HG03575 (cell line): ENCODE results near the gene SFT2D1.

Experiments
- ATAC-seq: cut with Tn5 transposase; IDR thresholded peaks from one replicate; pipeline ENCODE4 v1.9.1; 2021; ENCODE audit not compliant: unreplicated experiment, insufficient number of reproducible peaks, low FRiP score; ENCODE audit errors: extremely low read depth

The SFT2D1 gene

DNA sequence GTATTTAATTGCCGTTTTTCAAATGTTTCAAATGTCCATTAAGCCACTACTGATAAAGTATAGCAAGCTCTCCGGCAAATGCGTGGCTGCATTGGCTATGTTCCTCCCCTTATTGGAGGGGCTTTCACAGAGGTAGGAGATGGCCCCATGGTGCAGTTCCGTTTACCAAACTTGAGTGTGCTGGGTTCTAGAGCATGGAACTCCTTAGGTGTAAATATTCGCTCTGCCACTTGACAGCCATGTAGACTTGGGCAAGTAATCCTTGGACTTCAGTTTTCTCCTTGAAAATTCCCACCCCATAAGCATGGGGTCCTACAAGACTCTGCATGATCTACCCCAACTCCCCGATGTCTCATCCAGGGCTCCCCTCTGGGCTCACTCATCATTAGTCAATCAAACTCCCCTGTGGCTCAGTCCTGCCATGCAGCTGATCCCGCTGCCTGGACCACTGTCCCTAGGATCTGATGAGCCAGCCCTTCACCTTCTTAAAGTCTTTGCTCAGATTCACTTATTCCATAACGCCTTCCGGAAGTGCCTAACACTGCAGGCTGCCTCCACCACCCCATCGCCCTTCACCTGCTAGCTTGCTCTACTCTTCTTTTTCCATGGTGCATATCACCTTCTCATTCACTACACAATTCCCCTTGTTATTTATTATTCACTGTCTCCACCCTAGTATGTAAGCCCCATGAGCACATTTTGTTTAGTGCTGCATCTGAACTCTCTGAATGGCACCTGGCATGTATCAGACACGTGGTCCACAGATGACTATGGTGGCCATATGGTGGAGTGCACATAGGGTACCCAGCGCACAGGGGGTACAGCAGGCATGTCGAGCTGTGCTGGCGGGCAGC, 52.9 kb downstream of the SFT2D1 start:
- ATAC-seq = no peak

DNA sequence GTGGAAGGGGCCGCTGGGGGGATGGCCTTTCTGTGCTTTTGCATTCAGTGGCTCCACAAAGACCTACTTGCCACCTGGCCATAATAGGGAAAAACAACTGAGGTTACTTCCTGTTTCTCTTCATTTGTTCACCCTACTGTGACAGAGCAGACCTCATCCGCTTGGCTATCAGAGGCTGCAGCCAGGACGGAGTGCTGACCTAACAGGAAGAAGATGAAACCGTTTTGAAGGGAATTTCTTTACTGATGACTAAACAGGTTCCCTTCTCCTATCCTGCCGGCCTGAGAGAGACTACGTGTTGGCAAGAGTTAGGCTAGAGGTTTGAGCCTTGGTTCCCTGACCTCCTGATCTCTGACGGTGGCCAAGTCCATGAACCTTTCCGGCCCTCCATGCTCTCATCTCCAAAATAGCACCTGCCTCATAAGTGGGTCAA, 55.5 kb downstream of the SFT2D1 start:
- ATAC-seq = peak; percentile 95

DNA sequence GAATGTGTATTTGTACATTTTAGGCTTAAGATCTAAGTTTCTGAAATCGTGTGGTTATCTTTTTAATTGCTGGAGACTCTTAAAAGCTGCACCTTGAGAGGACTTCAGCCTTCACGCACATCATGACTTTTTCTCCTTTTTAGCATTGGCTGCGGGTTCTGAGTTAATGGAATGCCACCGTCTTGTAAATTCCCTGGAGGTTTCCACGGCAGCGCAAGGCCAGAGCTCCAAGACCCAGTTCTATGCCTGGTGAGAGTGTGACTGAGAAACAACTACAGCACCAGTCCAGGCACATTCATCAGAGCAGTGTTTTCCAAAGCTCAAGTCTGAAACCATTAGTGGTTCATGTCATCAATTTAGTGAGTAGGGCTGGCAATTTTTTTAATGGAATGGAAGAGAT, 57.1 kb downstream of the SFT2D1 start:
- ATAC-seq = no peak

DNA sequence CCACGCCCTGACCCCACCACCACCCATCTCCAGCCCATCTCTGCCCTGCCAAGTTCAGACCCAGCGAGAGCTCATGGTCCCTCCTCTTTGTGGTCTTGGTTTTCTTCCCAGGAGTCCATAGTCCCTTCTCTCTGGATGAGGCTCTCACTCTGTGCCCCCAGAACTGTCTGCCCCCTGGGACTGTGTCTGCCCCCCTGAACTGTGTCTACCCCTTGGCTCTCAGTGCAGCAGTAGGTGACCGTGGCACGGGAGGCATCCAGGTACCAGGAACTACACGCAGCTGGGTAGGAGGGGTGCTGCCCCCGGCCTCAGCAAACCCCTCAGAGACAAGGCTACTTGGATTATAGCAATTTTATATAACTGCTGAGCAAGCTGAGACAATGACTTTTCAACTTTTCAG, 57.7 kb downstream of the SFT2D1 start:
- no peak for ATAC-seq

DNA sequence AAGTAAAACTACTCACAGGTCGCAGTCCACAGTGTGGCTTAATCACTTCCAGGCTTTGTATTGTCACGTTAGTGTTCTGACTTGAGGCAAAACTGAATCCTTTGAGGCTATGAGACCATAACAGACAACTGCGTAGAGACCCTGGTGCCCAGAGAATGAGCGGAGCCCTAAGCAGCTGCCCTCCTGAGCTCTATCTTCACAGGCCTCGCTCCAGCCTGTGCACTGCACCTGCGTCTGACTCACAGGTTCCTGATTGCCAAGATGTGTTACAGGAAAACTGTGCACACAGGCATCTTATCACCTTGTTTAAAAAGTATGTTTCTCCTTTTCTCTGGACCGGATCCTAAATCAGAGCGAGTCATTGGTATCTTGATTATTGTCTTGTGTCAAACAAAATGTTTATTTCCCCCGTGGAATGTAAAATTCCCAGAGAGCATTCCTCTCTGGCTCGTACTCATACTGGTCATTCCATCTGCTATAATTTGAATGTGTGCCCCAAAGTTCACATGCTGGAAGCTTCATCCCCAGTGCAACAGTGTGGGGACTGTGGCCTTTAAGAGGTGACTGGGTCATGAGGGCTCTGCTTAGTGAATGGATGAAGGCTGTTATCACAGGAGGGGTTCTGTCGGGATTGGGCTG, 59.8 kb downstream of the SFT2D1 start:
- no peak for ATAC-seq

DNA sequence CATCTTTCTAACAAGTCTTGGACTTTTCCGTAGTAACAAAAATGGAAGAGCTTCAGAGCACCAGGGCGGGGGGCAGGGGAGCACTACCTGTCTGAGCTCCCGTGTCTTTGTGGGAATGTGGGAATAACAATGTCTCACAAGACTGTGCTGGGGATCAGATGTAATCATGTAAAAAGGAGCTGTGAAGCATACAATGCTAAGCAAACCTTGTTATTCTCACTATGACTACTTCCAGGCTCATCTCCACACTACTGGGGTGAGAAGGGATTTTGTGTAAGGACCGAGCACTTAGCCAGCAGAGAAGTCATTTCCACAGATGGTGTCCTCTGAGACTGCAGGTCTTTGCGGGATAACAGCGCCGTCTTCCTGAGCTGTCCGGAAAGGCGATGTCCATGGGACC, 61.2 kb downstream of the SFT2D1 start:
- no peak for ATAC-seq

DNA sequence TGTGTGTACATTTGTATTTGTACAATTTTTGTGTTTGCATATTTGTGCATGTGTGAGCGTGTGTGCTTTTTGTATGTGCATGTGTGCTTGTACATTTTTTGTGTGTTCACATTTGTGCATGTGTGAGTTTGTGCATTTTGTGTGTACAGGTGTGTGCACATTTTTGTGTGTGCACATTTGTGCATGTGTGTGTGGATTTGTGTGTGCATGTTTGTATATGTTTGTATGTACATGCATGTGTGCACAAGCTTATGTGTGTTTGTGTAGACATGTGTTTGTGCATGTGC, 63.0 kb downstream of the SFT2D1 start:
- no peak for ATAC-seq

DNA sequence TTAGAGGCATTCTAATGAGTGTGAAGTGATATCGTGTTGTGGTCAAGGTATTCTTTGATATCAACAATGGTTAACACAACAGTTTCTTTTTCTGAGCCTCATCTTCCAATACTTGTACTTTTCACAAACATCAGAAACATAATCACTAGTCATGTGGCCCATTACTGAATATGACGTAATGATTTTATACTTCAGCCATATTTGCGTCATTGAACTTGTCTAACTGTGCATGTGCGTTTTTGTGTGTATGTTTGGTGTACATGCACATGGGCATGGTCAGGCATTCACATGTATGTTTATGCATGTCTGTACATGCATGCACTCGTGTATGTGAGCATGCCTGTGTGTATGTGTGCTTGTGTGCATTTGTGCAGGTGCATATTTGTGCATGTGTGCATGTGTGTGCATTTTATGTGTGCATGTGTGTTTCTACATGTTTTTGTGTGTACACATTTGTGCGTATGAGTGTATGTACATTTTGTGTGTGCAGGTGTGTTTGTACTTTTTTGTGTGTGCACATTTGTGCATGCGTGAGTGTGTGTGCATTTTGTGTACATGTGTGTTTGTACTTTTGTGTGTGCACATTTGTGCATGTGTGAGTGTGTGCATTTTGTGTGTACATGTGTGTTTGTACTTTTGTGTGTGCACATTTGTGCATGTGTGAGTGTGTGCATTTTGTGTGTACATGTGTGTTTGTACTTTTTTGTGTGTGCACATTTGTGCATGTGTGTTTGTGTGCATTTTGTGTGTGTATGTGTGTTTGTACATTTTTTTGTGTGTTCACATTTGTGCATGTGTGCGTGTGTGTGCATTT, 63.6 kb downstream of the SFT2D1 start:
- no peak for ATAC-seq

DNA sequence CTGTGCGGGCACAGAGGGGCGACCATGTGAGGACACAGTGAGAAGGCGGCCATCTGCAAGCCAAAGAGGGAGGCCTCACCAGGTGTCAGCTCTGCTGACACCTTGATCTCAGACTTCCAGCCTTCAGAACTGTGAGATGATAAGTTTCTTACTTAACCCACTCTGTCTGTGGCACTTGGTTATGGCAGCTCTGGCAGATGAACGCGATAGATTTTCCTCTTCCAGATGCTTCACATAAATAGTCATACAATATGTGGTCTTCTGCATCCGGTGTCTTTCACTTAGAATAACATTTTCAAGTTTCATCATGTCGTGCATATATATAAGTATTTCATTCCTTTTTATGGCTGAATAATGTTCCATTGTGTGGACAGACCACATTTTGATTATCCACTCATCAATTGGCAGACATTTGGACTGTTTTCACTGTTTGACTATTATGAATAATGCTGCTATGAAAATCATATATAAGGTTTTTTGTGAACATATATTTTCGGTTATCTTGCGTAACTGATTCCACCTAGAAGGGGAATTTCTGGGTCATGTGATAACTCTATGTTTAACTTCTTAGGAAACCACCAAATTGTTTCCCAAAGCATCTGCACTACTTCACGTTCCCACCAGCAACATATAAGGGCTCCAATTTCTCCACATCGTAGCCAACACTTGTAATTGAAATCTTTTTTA, 64.3 kb downstream of the SFT2D1 start:
- no peak for ATAC-seq

DNA sequence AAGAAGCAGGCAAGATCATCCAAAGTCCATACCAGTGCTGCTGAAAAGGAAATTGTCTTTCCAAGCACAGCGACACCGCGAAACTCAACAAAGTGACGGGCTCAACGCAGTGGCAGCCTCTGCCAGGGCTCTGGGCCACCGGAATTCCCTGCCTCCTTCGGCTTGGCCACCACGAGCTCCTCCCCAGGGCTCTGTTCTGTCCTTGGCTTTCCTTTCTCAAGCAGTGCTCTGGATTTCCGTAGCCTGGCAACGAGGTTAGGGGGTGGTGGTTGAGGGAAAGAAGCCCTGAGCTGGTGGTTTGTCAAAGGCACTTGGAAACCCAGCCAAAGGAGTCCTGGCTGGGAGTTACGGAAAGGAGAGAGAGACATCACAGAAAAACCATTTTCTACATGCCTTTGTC, 65.3 kb downstream of the SFT2D1 start:
- ATAC-seq = no peak

DNA sequence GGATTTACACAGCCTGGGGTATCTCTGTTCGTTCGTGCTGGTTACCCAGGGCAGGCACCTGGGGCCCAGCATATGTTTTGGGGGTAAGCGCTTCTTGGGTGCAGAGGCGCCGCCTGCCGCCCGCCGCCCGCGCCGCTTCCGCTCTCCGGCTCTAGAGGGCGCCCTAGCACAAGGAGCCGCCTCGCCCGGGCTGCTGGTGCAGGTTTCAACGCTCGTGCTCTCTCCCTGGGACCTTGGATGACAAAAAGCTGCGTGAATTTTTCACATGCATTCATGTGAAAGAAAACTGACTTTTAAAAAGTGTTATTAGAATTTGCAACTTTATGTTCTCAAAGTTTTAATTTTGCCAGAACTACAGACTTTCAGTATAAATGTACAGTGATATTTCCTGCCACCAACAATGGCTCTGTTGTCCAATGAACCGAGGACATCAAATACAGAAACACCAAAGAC, 66.6 kb downstream of the SFT2D1 start:
- ATAC-seq = no peak

DNA sequence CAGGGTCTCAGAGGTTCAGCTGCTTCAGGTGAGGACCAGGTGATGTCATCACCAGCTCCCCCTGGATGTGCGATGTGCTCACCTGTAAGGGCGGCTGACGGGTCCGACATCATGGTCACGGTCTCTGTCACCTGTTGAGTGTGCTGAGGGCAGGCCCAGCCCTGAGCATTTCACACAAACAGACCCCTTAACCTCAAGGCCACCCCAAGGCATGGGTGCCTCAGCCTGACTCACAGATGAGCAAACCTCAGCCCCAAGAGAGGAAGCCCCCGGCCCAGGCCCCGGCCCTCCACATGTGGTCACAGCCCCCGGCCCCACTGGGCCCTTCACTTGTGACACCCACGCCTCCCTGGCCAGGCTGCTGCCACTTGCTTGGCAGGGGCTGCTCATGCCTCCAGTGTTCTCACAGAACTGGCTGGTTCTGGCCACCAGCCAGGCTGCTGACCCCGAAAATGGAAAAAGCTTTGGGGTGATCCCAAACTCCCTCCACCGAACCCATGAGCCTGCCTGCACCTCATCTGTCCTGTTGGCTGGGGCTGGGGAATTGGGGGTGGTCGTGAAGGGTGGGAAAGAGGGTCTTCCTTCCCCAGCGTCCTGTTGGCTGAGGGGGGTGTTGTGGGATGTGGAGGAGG, 67.5 kb downstream of the SFT2D1 start:
- no peak for ATAC-seq

DNA sequence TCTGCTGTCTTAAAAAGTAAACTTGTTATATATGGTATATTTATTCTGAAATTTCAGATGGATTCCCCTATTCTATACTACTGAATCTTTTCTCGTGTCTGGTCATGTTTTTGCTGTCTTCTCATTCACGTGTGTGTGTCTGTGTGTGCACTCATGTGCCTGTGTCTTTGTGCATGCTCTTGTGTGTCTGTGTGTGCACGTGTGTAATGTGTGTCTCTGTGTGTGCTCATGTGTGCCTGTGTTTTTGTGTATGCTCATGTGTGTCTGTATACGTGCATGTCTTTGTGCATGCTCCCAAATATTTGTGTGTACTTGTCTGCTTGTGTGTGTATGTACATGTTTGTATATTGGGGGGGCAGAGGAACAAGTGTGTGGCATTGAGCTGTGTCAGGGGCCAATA, 68.2 kb downstream of the SFT2D1 start:
- no peak for ATAC-seq

DNA sequence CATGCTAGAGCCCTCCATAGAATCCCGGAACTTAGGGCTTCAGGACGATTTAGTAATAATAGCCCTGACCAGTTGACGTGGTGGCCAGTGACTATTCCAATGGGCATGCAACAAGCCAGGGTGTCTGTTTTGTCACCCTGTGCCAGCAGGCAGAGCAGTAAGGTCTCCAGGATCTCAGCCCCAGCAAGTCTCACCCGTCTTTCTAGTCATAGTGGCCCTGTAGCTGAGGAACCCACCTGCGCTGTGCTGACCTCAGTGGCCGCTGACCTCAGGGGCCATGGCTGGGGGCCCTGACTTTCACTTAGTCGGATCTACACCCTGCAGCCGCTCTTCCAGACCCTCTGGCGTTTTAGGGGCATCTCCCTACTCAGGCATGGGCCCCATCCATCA, 71.0 kb downstream of the SFT2D1 start:
- no peak for ATAC-seq

DNA sequence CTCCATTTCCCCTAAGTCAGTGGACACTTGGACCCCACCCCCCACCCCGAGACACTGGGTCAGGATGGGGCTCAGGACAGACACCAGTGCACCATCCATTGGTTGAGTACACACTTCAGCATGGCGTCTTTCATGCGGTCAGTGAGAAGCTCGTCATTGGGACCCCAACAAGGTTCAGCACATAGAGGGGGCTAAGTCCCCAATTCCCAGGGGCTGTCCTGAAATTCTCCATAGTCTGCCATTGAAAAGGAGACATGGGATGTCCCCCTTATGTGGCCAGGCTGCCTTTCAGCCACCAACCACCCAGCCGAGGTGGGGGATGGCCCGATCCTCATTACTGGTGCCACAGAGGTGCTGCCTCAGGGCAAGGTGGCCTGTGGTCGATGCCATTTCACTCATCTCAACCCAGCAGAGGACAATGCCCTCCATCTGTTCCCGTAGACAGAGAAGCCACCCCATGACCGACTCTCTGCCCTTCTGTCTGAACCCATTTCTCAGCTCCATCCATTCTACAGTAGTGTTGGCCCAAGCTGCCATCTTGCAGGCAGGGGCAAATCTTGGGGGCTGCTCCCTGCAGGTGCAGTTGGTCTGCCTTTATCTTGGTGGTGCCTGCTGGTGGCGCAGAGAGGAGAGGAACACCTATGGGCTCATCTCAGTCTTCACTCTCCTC, 71.5 kb downstream of the SFT2D1 start:
- no peak for ATAC-seq
